GM21529 (cell line): ENCODE results near the gene ALPK3.

Experiments used
- ATAC-seq: cut with Tn5 transposase; IDR thresholded peaks from one replicate; pipeline ENCODE4 v1.9.1; 2021; ENCODE audit not compliant: unreplicated experiment

ALPK3 gene, protein sequence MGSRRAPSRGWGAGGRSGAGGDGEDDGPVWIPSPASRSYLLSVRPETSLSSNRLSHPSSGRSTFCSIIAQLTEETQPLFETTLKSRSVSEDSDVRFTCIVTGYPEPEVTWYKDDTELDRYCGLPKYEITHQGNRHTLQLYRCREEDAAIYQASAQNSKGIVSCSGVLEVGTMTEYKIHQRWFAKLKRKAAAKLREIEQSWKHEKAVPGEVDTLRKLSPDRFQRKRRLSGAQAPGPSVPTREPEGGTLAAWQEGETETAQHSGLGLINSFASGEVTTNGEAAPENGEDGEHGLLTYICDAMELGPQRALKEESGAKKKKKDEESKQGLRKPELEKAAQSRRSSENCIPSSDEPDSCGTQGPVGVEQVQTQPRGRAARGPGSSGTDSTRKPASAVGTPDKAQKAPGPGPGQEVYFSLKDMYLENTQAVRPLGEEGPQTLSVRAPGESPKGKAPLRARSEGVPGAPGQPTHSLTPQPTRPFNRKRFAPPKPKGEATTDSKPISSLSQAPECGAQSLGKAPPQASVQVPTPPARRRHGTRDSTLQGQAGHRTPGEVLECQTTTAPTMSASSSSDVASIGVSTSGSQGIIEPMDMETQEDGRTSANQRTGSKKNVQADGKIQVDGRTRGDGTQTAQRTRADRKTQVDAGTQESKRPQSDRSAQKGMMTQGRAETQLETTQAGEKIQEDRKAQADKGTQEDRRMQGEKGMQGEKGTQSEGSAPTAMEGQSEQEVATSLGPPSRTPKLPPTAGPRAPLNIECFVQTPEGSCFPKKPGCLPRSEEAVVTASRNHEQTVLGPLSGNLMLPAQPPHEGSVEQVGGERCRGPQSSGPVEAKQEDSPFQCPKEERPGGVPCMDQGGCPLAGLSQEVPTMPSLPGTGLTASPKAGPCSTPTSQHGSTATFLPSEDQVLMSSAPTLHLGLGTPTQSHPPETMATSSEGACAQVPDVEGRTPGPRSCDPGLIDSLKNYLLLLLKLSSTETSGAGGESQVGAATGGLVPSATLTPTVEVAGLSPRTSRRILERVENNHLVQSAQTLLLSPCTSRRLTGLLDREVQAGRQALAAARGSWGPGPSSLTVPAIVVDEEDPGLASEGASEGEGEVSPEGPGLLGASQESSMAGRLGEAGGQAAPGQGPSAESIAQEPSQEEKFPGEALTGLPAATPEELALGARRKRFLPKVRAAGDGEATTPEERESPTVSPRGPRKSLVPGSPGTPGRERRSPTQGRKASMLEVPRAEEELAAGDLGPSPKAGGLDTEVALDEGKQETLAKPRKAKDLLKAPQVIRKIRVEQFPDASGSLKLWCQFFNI (N-terminal part only)

DNA sequence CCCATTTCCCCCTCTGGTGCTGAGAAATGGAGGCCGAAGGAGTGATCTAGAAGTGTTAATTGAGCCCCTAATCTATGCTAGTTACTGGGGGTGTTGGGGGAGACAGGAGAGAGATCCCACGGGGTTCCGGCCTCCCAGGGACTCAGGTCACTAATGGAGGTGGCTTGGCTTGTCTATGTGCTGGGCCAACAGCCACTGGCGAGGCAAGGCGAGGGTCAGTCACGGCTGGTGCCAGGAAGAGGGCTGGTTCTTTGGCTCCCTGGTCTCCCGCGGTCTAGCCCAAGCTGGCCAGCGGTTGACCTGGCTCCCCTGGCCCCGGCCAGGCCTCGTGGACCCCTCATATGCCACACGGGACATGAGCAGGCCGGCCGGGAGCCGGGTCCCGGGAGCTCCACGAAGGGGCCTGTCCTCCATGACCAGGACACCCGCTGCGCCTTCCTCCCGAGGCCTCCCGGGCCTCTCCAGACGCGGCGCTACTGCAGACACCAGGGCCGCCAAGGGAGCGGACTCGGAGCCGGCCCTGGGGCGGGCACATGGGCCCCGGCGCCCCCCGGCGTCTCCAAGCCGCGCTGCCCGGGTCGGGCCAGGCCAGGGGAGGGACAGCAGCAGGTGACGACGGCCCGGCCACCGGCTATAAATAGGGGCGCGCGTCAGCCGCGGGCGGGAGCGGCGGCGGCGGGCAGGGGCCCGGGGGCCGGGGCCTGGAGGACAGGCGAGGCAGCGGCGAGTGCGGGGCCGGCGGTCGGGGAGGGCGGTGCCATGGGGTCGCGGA is at the start of gene ALPK3:
Gene ALPK3 (plus strand): TSS at position 663 of the 772 bp plus-strand sequence. CDS start 97 bp downstream, at position 760.
- no peak for ATAC-seq

DNA sequence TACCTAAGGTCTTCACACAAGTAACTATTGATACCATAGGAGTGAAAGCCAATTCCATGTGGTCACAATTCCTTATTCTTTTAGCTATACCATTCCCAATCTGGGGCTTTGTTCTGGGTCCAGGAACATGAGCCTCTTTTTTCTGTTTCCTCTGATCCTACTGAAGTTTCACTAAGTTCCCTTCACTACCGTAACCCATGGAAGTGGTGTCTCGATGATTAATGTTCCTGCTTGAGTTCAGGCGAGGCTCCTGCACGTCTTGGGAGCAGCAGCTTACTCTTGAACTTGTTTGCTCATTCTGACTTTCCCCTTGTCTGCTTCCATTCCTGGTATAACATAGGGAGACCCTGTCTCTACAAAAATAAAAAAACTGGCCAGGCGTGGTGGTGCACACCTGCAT is 45.1 kb upstream of the ALPK3 start:
- ATAC-seq = no peak

DNA sequence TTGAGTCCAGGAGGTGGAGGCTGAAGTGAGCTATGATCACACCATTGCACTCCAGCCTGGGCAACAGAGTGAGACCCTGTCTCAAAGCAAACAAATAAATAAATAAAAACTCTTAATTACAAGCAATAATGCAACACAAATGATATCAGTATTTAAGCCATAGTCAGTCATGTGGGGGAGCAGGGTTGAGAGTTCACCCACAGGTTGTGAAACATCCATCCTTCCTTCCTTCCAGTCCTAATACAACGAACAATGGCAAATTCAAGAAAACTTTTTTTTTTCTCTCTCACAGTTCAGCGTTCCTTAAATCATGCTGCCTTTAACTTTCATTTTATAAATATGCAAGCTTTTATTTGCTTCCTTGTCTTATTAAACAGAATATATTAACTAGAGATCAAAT is 44.7 kb upstream of the ALPK3 start:
- no peak for ATAC-seq

DNA sequence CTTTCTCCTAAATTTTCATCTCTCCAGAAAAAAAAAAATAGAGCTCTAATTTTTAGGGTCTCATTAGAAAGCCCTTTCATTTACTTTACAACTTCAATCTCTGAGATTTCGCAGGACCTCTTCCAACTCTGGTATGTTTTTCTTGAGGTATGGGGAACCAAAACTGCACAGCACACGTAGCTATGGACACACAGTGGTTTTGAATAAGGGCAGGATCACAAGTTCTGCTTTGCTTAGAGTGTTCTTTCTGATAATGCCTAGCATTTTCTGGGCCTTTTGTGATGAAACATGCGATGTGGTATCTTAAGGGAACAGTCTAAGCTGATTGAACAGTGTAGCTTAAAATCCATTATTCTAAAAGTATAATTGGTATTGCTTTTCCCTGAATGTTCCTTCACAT is 43.4 kb upstream of the ALPK3 start:
- no peak for ATAC-seq

DNA sequence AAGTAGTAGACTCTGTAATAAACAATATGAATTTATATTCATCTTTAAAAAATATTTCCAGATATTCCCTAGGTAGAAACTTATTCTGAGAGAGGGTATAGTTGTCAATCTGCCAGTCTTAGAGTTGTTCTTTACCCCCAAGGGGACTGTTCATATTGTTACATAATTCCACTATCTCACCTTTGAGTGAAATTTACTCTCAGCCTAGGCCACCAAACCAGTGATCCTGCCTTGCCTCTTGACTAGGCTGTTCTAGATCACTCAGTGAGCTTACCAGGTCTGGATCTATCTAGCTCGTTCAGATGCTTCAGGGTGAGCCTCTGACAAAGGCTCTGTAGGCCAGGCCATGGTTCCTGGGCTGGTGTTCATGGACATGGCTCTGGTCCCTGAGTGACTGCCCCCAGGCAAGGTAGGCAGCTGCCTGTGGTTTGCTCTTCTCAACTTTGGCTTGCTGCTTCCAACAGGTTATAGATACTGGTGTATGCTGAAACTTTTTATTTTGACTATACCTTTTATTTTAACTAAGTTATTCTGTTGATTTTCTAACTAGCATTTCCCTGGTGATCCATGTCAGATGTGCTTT is 41.2 kb upstream of the ALPK3 start:
- ATAC-seq = no peak

DNA sequence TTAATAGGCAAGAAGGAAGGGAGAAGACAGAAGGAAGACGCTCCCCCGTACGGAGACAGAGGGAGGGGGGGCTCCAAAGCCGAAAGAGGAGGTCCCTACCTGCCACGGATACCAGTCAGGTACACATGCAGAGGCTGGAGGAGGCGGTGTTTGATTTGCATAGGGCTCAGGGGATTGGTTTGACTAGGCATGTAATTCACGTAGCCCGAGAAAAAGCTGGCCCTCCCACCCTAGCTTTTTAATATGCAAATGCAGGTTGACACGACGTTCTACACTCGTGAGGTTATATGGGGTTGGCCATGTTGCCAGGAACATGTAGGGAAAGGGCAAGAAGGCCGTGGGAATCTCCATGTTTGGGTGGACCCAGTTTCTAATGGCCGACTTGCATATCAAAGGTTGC is 39.0 kb upstream of the ALPK3 start:
- ATAC-seq = no peak

DNA sequence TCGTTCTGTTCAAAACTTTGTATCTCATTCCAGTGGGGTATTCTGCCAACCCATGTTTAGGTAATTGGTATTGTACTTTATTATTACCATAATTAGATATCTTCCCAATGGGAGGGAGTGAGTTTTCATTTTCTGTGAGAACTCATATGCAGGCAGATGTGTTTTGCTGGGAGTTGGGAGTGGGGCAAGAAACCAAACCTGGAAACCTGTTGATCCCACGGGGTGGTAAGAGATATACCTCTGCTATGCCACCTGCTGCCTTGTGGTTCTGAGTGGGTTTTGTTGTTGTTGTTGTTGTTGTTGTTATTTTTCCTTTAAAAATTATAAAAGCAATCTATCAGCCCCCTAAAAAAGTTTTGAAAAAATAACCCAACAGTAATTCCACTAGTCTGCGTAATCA is 36.7 kb upstream of the ALPK3 start:
- no peak for ATAC-seq

DNA sequence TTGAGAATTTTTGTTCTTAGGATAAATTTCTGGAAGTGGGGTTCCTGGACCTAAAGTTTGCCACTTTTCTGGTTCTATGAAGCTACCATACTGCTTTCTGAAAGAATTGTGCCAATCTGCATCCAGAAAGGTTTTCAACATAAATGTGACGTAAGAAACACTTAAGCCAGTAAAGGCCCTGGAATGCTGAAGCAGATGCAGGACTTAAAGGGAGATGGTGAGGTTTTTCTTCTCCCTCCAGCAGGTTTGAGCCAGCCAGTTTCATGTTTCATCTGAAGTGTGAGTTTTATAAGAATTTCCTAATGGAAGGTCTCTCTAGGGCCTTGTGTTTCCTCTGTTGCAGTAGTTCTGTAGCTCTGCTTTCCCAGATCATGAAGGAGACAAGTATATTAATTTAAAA is 35.7 kb upstream of the ALPK3 start:
- no peak for ATAC-seq

DNA sequence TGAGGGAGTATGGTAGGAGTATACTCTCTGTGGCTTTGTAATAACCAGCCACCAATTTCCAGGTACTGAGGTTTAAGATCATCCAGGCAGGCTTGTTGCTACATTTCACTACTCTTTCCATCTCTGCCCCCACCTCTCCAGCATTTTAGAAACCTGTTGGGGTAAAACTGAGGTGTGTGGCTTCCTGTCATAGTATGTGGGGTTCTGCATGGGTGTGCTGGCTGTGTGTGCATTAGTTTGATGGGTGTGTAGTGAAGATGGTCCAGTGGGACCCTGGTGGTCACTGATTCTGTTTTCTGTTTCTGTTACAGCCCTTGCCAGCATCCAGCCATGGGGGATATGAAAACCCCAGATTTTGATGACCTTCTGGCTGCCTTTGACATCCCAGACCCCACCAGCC is 34.8 kb upstream of the ALPK3 start:
- no peak for ATAC-seq

DNA sequence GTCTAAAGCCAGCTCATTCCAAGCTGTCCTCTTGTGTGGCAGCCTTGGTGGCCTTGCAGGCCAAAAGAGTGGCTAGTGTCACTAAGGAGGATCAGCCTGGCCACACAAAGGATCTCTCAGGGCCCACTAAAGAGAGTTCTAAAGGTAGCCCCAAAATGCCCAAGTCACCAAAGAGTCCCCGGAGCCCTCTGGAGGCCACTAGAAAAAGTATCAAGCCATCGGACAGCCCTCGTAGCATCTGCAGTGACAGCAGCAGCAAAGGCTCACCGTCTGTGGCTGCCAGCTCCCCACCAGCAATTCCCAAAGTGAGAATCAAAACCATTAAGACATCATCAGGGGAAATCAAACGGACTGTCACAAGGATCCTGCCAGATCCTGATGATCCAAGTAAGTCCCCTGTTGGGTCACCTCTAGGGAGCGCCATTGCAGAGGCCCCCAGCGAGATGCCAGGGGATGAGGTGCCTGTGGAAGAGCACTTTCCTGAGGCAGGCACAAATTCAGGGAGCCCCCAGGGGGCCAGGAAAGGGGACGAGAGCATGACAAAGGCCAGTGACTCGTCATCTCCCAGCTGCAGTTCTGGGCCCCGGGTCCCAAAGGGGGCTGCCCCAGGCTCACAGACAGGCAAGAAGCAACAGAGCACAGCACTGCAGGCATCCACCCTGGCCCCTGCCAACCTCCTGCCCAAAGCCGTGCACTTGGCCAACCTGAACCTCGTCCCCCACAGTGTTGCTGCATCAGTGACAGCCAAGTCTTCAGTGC is 33.5 kb upstream of the ALPK3 start:
- ATAC-seq = no peak

DNA sequence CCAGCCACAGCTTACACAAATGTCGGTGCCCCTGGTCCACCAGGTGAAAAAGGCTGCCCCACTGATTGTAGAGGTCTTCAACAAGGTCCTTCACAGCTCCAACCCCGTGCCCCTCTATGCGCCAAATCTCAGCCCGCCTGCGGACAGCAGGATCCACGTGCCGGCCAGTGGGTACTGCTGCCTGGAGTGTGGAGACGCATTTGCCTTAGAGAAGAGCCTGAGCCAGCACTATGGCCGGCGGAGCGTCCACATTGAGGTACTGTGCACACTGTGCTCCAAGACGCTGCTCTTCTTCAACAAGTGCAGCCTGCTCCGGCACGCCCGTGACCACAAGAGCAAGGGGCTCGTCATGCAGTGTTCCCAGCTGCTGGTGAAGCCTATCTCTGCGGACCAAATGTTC is 32.9 kb upstream of the ALPK3 start:
- no peak for ATAC-seq

DNA sequence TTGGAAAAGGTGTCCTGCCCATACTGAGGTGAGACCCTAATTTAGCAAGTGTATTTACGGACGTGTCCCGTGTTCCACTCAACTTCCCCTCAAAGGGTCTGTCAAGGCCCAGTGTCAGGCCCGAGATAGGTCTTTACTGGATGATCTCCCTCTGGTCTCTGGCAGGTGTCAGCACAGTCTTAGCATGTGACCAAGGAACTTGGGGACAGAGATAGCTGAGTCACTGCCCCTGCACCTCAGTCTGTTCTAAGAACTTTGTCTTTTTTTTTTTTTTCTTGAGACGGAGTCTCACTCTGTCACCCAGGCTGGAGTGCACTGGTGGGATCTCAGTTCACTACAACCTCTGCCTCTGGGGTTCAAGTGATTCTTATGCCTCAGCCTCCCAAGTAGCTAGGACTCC is 32.1 kb upstream of the ALPK3 start:
- ATAC-seq = no peak

DNA sequence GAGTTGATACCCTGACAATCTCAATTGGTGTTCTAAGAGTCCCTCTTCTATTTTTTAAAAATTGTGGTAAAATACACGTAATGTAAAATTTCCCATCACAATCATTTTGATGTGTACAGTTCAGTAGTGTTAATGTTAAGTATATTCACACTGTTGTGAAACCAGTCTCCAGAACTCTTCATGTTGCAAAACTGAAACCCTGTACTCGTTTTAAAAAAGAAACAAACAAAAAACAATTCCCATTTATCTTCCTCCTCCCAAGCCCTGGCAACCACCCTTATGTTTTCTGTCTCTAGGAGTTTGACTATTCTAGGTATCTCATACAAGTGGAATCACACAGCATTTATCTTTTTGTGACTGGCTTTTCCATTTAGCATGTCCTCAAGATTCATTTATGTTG is 28.7 kb upstream of the ALPK3 start:
- no peak for ATAC-seq

DNA sequence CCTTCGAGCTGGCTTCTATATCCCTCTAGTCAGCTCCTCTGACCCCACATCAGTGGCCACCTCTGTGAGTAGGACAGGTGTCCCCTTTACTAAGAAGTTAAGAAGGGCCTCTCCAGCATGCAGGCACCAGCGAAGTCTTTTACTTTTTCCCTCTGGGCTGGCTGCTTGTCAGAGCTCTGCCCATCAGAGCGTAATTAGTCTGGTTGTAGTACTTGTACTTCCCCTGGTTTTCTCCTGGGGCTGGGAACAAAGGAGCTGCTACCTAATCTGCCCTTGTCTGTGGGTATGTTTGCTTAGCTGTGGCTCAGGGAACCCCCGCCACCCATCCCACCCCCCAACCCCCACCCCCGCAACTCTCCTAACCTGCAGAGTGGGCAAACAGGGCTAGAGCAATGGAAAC is 27.4 kb upstream of the ALPK3 start:
- ATAC-seq = no peak

DNA sequence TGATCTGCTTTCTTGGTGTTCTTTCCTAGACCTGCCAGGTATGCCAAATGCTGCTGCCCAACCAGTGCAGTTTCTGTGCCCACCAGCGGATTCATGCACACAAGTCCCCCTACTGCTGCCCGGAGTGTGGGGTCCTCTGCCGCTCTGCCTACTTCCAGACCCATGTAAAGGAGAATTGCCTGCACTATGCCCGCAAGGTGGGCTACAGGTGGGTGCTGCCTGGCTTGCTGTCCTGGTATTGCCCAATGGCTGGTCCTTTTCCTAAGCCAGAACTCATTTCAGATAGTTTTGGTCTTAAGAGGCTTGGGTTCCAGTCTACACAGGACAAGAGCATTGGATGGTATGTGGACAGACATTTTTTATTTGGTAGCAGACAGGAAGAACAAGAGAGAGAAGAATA is 26.5 kb upstream of the ALPK3 start:
- ATAC-seq = no peak

DNA sequence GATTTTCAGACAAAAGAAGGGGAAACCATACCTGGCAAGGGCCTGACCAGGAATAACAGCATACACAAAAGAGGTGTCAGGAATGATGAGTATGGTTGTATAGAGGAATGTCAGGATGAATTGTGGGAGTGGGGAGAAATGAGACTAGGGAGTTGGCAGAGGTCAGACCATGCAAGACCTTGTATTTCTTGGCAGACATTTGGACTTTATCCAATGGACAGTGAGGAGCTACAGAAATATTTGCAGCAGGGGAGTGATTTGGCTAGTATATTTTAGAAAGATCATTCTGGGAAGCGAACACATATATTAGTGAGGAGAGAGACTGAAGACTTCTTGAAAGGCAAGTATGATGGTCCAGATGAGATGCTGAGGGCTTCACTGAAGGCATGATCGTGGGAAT is 25.4 kb upstream of the ALPK3 start:
- no peak for ATAC-seq

DNA sequence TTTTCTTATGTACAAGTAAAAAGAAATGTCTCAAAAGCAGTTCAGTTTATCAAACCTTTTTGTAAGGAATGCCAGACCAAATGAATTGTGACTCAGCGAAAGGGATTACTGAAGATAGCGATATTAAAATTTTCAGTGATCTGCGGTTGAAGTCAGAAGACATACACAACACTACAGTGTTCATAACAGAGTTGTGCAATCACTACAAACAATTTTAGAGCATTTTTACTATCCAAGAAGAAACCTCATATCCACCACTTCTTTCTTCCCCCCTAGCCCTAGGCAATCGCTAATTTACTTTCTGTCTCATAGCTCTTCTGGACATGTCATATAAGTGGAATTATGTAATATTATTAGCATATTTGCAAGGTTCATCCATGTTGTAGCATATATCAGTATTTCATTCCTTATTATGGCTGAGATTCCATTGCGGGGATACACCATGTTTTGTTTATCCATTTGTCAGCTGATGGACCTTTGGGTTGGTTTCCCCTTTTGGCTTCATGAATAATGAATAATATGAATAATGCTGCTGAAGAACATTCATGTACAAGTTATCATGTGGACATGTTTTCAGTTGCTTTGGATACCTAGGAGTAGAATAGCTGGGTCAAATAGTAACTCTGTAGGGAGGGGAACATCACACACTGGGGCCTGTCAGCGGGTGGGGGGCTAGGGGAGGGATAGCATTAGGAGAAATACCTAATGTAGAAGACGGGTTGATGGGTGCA is 23.6 kb upstream of the ALPK3 start:
- no peak for ATAC-seq

DNA sequence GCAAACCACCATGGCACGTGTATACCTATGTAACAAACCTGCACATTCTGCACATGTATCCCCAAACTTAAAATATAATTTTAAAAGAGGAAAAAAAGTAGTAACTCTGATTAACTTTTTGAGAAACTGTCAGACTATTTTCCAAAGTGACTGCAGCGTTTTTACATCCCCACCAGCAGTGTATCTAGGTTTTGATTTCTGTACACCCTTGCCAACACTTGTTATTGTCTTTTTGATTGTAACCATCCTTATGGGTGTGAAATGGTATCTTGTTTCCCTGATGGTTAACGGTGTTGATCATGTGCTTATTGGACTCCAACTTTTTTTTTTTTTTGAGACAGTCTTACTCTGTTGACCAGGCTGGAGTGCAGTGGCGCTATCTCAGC is 23.0 kb upstream of the ALPK3 start:
- no peak for ATAC-seq

DNA sequence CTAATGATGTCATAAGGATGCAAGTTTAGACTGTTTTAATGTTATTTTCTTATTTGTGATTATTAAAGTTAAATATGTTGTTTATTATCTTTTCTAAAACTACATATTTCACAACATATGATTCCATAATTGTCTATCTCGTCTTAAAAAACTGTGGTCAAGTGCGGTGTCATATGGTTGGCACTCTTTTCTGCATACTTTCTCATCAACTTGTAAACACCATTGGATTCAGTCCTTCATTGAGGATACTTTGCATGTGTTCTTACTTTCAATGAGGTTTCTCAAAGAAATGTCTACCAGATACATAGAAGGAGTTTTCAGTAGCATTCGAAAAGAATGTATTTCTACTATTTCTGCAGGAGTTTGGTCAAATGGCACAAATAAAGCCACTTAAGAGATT is 22.0 kb upstream of the ALPK3 start:
- ATAC-seq = no peak
